Measurements from ENCODE around the gene FBLN1. TPM values are rescaled to one million over a fixed set of nuclear protein-coding genes. Genes with fewer than 3 reads are reported as not detected.

The FBLN1 gene
- total RNA-seq, 1 donor from 2014 or later, result 25.7 TPM

- FAIRE-seq (no peak), DNase-seq (ENCODE audit: low spot score in 2 of 2) (no peak)
Measured at GRCh38 chr22:45503816-45504372, 1.2 kb downstream of the FBLN1 start.

GRCh38 chr22:45504373-45505341, 2.0 kb downstream of the FBLN1 start:
- FAIRE-seq, result no peak
- DNase-seq (ENCODE audit: low spot score in 2 of 2), result no peak

- no peak for FAIRE-seq
- DNase-seq (ENCODE audit: low spot score in 2 of 2), result no peak
Measured at GRCh38 chr22:45505991-45506747, 3.5 kb downstream of the FBLN1 start.

GRCh38 chr22:45506816-45507360, 4.2 kb downstream of the FBLN1 start:
- FAIRE-seq (no peak), DNase-seq (ENCODE audit: low spot score in 2 of 2) (no peak)

GRCh38 chr22:45507798-45508197, 5.1 kb downstream of the FBLN1 start:
- no peak for FAIRE-seq

GRCh38 chr22:45508814-45509213, 6.1 kb downstream of the FBLN1 start:
- no peak for DNase-seq (ENCODE audit: low spot score in 2 of 2)
- FAIRE-seq, result no peak

More at GRCh38 chr22:45507798-45508197, 5.1 kb downstream of the FBLN1 start:
- DNase-seq (ENCODE audit: low spot score in 2 of 2), result no peak

- FAIRE-seq (no peak), DNase-seq (ENCODE audit: low spot score in 2 of 2) (no peak)
Measured at GRCh38 chr22:45510376-45511232, 7.9 kb downstream of the FBLN1 start.

GRCh38 chr22:45511847-45512261, 9.2 kb downstream of the FBLN1 start:
- FAIRE-seq, result no peak
- DNase-seq (ENCODE audit: low spot score in 2 of 2), result no peak

- no peak for DNase-seq (ENCODE audit: low spot score in 2 of 2)
- FAIRE-seq, result no peak
Measured at GRCh38 chr22:45512363-45512762, 9.7 kb downstream of the FBLN1 start.

GRCh38 chr22:45515676-45516075, 13.0 kb downstream of the FBLN1 start:
- FAIRE-seq (no peak), DNase-seq (ENCODE audit: low spot score in 2 of 2) (no peak)

- no peak for FAIRE-seq
- no peak for DNase-seq (ENCODE audit: low spot score in 2 of 2)
Measured at GRCh38 chr22:45516163-45516562, 13.5 kb downstream of the FBLN1 start.

GRCh38 chr22:45516923-45517675, 14.4 kb downstream of the FBLN1 start:
- DNase-seq (ENCODE audit: low spot score in 2 of 2) (no peak), FAIRE-seq (no peak)

GRCh38 chr22:45518136-45518535, 15.5 kb downstream of the FBLN1 start:
- no peak for DNase-seq (ENCODE audit: low spot score in 2 of 2)
- no peak for FAIRE-seq

GRCh38 chr22:45518580-45518991, 15.9 kb downstream of the FBLN1 start:
- no peak for FAIRE-seq
- no peak for DNase-seq (ENCODE audit: low spot score in 2 of 2)

- FAIRE-seq, result no peak
- no peak for DNase-seq (ENCODE audit: low spot score in 2 of 2)
Measured at GRCh38 chr22:45521178-45521577, 18.5 kb downstream of the FBLN1 start.

- DNase-seq (ENCODE audit: low spot score in 2 of 2) (no peak), FAIRE-seq (no peak)
Measured at GRCh38 chr22:45522462-45522861, 19.8 kb downstream of the FBLN1 start.

GRCh38 chr22:45524157-45524556, 21.5 kb downstream of the FBLN1 start:
- FAIRE-seq (no peak), DNase-seq (ENCODE audit: low spot score in 2 of 2) (no peak)

- DNase-seq (ENCODE audit: low spot score in 2 of 2) (no peak), FAIRE-seq (no peak)
Measured at GRCh38 chr22:45524966-45525365, 22.3 kb downstream of the FBLN1 start.

- FAIRE-seq (no peak), DNase-seq (ENCODE audit: low spot score in 2 of 2) (no peak)
Measured at GRCh38 chr22:45525480-45525879, 22.8 kb downstream of the FBLN1 start.
